ENCODE data around the gene CALN1.
"Not testable (repeated sequence)": the region's sequence is repeated elsewhere in the genome, so short reads cannot be mapped to it uniquely, and the experiment has no call there.

CALN1 gene

DNA sequence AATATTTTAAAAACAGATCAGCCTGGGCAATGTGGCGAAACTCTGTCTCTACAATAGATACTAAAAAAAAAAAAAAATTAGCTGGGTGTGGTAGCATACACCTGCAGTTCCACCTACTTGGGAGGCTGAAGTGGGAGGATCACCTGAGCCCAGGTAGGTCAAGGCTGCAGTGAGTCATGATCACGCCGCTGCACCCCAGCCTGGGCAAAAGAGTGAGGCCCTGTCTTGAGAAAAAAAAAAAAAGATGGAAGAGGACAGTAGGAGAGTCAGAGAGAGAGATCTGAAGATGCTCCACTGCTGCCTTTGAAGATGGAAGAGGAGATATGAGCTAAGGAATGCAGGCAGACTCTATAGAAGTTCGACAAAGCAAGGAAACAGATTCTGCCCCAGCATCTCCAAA is 181.9 kb downstream of the CALN1 start:
- no peak for ATAC-seq (replicated peaks; ENCODE audit: extremely low read depth, poor library complexity, severe bottlenecking)

DNA sequence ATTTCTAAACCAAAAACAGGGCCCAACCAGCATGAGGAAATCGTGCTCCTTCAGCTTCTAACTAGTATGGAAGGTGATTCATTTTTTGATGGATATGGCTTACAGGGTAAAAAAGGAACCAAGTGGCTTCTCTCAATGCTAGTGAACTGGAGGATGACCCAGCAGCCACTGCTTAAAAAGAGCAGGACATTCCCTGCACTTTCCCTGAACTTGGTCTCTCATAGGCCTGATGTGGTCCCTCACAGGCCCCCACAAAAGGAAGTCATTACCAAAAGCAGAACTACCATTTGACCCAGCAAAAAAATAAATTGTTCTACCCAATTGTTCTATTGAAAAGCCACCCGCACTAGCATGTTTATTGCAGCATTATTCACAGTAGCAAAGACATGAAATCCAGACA is 188.8 kb downstream of the CALN1 start:
- Mint-ChIP-seq H3K27me3 (no peaks in the 10 kb centered on the region), H3K4me1 (no peaks in the 10 kb centered on the region), H3K36me3 (ENCODE audit: insufficient read depth) (no peaks in the 10 kb centered on the region), H3K9me3 (no peaks in the 10 kb centered on the region), H3K27ac (ENCODE audit: low read depth) (no peak overlapping the region), H3K4me3 (no peak overlapping the region)
- ATAC-seq (replicated peaks; ENCODE audit: extremely low read depth, poor library complexity, severe bottlenecking) (no peak), DNase-seq (ENCODE audit: low spot score in 2 of 2) (no peak)

More for the DNA sequence above, 181.9 kb downstream of the CALN1 start:
- no peaks in the 10 kb centered on the region for H3K4me1 Mint-ChIP-seq
- peaks cover 2% of the 10 kb centered on the region for H3K36me3 Mint-ChIP-seq (ENCODE audit: insufficient read depth)
- no peaks in the 10 kb centered on the region for H3K9me3 Mint-ChIP-seq
- no peaks in the 10 kb centered on the region for H3K27me3 Mint-ChIP-seq
- no peak overlapping the region for H3K4me3 Mint-ChIP-seq
- no peak for DNase-seq (ENCODE audit: low spot score in 2 of 2)
- no peak overlapping the region for H3K27ac Mint-ChIP-seq (ENCODE audit: low read depth)

DNA sequence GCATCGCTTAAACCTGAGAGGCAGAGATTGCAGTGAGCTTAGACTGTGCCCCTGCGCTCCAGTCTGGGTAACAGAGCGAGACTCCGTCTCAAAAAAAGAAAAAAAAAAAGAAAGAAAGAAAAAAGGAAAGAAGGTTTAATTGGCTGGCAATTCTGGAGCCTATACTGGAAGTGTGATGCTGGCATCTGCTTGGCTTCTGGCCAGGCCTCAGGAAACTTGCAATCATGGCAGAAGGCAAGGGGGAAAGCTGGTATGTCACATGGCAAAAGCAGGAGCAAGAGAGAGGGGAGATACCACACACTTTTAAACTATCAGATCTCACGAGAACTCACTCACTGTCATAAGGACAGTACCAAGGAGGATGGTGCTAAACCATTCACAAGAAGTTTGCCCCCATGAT is 190.0 kb downstream of the CALN1 start:
- DNase-seq (ENCODE audit: low spot score in 2 of 2) (no peak), ATAC-seq (replicated peaks; ENCODE audit: extremely low read depth, poor library complexity, severe bottlenecking) (no peak)
- Mint-ChIP-seq H3K27ac (ENCODE audit: low read depth) (no peak overlapping the region), H3K36me3 (ENCODE audit: insufficient read depth) (no peaks in the 10 kb centered on the region), H3K27me3 (no peaks in the 10 kb centered on the region), H3K4me3 (no peak overlapping the region), H3K9me3 (no peaks in the 10 kb centered on the region), H3K4me1 (no peaks in the 10 kb centered on the region)

DNA sequence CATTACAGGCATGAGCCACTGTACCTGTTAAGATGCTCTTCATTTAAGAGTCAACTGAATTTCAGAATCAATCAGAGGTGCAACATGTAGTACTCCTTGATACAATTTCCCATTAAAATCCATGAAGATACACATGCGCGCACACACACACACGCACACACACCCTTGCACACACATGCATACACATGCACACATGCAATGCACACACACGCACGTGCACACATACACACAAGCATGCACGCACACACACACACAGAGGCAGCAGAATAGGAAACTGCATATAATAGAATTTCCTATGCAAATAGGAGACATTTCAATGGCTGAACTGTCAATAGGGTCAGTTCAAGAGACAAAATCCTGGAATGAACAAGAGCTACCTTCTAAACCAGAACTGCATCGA is 192.6 kb downstream of the CALN1 start:
- Mint-ChIP-seq H3K9me3 (no peaks in the 10 kb centered on the region), H3K27me3 (no peaks in the 10 kb centered on the region), H3K27ac (ENCODE audit: low read depth) (no peak overlapping the region), H3K4me1 (no peaks in the 10 kb centered on the region), H3K4me3 (no peak overlapping the region), H3K36me3 (ENCODE audit: insufficient read depth) (no peaks in the 10 kb centered on the region)
- no peak for ATAC-seq (replicated peaks; ENCODE audit: extremely low read depth, poor library complexity, severe bottlenecking)
- no peak for DNase-seq (ENCODE audit: low spot score in 2 of 2)

DNA sequence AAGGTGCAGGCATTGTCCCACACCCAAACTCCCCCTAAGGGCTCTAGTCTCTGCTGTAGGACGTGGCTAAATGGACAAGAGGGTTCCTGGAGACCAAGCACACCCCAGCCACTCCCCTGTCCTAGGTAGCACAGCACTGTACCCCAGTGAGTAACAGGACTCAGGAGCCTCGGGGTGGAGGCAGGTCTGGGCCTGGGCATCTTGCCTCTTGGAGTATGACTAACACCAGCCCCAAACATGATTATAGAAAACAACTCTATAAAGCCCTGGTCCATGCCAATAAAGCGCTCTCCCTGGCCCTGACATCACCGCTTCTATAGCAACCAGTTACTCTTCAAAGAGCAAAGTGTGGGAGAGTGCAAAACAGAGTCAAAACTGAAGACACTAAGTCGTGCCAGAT is 195.0 kb downstream of the CALN1 start:
- Mint-ChIP-seq H3K9me3 (peaks cover 7% of the 10 kb centered on the region), H3K27me3 (no peaks in the 10 kb centered on the region), H3K4me1 (no peaks in the 10 kb centered on the region), H3K27ac (ENCODE audit: low read depth) (no peak overlapping the region), H3K36me3 (ENCODE audit: insufficient read depth) (no peaks in the 10 kb centered on the region), H3K4me3 (no peak overlapping the region)
- ATAC-seq (replicated peaks; ENCODE audit: extremely low read depth, poor library complexity, severe bottlenecking) (no peak), DNase-seq (ENCODE audit: low spot score in 2 of 2) (no peak)

DNA sequence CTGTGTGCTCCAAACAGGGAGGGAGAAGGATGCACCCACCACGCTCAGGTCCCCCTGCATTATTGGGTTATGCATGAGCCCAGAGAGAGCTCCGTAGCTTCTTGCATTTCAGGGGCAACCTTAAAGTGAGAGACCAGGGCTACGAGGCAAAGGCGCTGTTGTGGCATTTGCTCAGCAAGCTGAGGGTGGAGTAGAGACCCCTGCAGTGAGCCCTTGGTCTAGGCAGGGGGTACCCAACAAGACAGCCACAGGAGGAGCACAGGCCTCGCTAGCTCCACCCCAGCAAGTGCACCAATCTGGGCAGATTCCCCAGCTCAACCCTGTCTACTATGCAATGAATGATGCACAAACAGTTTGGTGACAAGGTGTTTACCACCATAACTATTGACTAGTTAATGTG is 198.4 kb downstream of the CALN1 start:
- no peak overlapping the region for H3K27ac Mint-ChIP-seq (ENCODE audit: low read depth)
- no peaks in the 10 kb centered on the region for H3K27me3 Mint-ChIP-seq
- peaks cover 17% of the 10 kb centered on the region for H3K9me3 Mint-ChIP-seq
- DNase-seq (ENCODE audit: low spot score in 2 of 2) (no peak), ATAC-seq (replicated peaks; ENCODE audit: extremely low read depth, poor library complexity, severe bottlenecking) (no peak)
- H3K36me3 Mint-ChIP-seq (ENCODE audit: insufficient read depth), result no peaks in the 10 kb centered on the region
- no peaks in the 10 kb centered on the region for H3K4me1 Mint-ChIP-seq
- H3K4me3 Mint-ChIP-seq, result no peak overlapping the region

DNA sequence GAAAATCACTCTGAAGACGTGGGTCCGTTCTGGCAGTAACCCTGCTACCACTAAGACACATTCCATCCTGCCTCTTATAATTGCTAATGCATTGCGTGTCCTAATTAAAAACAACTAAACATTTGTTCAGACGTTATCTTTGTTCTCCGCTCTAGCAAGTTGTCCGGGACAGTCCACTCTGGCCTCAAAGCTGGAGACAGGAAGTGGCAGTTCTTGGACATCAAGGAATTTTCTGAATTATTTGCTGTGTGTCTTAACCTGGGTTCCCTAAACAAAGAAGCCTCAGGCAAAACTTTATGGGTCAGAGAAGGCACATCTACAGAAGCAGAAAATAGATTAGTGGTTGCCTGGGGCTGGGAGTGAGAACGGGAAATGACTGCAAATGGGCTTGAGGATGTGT is 199.1 kb downstream of the CALN1 start:
- no peaks in the 10 kb centered on the region for H3K4me1 Mint-ChIP-seq
- no peak for ATAC-seq (replicated peaks; ENCODE audit: extremely low read depth, poor library complexity, severe bottlenecking)
- H3K36me3 Mint-ChIP-seq (ENCODE audit: insufficient read depth), result no peaks in the 10 kb centered on the region
- H3K9me3 Mint-ChIP-seq, result peaks cover 17% of the 10 kb centered on the region
- no peak overlapping the region for H3K4me3 Mint-ChIP-seq
- no peak for DNase-seq (ENCODE audit: low spot score in 2 of 2)
- no peak overlapping the region for H3K27ac Mint-ChIP-seq (ENCODE audit: low read depth)
- no peaks in the 10 kb centered on the region for H3K27me3 Mint-ChIP-seq

DNA sequence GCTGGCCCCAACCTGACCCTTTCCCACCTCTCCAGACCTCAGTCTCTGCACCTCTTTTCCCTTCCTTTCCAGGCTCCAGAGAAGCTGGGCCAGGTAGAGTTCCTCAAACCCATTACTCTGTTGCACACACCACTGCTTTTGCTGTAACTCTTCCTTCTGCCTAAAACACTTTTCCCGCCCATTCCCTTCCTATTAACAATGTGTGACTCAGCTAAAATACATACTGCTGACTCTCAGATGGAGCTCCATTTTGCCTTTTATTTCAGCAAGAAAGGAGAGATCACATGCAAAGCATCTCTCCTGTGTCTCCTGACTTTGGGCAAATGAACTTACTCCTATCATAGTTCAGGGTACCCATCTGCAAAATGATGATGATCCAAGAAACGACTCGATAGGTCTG is 201.0 kb downstream of the CALN1 start:
- H3K27ac Mint-ChIP-seq (ENCODE audit: low read depth), result no peak overlapping the region
- peaks cover 17% of the 10 kb centered on the region for H3K9me3 Mint-ChIP-seq
- no peaks in the 10 kb centered on the region for H3K36me3 Mint-ChIP-seq (ENCODE audit: insufficient read depth)
- H3K4me3 Mint-ChIP-seq, result no peak overlapping the region
- ATAC-seq (replicated peaks; ENCODE audit: extremely low read depth, poor library complexity, severe bottlenecking) (no peak), DNase-seq (ENCODE audit: low spot score in 2 of 2) (no peak)
- H3K4me1 Mint-ChIP-seq, result no peaks in the 10 kb centered on the region
- H3K27me3 Mint-ChIP-seq, result no peaks in the 10 kb centered on the region

DNA sequence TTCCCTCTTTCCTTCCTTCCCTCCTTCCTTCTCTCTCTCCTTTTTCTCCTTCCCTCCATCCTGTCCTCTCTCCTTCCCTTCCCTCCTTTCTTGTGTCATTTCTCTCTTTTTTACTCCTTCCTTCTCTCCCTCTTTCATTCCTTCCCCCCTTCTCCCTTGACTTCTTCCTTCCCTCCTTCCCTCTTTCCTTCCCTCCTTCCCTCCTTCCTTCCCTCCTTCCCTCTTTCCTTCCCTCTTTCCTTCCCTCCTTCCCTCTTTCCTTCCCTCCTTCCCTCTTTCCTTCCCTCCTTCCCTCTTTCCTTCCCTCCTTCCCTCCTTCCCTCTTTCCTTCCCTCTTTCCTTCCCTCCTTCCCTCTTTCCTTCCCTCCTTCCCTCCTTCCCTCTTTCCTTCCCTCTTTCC is 203.1 kb downstream of the CALN1 start:
- not testable (repeated sequence) for H3K27ac Mint-ChIP-seq (ENCODE audit: low read depth); H3K4me3 Mint-ChIP-seq; ATAC-seq (replicated peaks; ENCODE audit: extremely low read depth, poor library complexity, severe bottlenecking); H3K27me3 Mint-ChIP-seq; H3K4me1 Mint-ChIP-seq; H3K36me3 Mint-ChIP-seq (ENCODE audit: insufficient read depth); DNase-seq (ENCODE audit: low spot score in 2 of 2)
- peaks cover 17% of the 10 kb centered on the region for H3K9me3 Mint-ChIP-seq

DNA sequence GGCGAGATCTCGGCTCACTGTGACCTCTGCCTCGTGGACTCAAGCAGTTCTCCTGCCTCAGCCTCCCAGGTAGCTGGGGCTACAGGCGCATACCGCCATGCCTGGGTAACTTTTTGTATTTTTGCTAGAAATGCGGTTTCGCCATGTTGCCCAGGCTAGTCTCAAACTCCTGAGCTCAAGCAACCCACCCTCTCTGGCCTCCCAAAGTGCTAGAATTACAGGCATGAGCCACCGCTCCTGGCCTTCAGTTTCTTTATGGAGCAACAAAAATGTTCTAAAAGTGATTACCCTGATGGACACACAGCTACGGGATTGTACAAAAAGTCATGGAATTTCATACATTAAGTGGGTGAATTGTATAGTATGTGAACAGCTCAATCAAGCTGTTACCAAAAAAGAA is 216.0 kb downstream of the CALN1 start:
- Mint-ChIP-seq H3K27ac (ENCODE audit: low read depth) (no peak overlapping the region), H3K36me3 (ENCODE audit: insufficient read depth) (no peaks in the 10 kb centered on the region), H3K4me1 (no peaks in the 10 kb centered on the region), H3K27me3 (no peaks in the 10 kb centered on the region), H3K9me3 (peaks cover 18% of the 10 kb centered on the region), H3K4me3 (no peak overlapping the region)
- DNase-seq (ENCODE audit: low spot score in 2 of 2) (no peak), ATAC-seq (replicated peaks; ENCODE audit: extremely low read depth, poor library complexity, severe bottlenecking) (no peak)

DNA sequence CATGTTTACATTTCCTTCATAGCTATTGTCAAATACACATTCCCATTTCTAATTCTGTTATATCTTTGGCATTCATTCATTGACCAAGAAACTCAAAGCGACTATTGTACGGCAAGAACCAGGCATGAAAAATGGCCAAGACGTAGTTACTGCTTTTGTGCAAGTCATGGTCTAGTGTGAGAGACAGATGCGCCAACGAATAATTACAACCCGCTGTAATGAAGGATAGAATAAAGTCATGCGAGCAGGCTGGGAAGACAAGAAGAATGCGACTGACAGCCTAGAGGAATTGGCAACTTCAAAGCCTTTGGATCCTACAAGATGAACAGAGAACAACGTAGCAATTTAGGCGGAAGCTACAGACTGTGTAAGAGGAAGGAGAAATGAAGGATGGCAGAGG is 221.2 kb downstream of the CALN1 start:
- H3K27me3 Mint-ChIP-seq, result no peaks in the 10 kb centered on the region
- H3K4me3 Mint-ChIP-seq, result no peak overlapping the region
- peaks cover 18% of the 10 kb centered on the region for H3K9me3 Mint-ChIP-seq

DNA sequence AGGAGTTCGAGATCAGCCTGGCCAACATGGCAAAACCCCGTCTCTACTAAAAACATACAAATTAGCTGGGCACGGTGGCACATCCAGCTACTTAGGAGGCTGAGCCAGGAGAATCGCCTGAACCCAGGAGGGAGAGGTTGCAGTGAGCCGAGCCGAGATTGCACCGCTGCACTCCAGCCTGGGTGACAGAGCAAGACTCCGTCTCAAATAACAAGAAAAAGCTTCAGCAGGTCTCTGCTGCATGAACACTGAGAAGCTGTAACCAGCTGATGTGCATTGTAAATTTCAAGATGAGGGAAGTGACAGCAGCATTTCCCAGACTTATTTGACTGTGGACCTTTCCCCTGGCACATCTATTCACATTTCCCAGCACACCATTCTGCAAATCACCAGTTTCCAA is 222.0 kb downstream of the CALN1 start:
- no peaks in the 10 kb centered on the region for H3K36me3 Mint-ChIP-seq (ENCODE audit: insufficient read depth)
- DNase-seq (ENCODE audit: low spot score in 2 of 2) (no peak), ATAC-seq (replicated peaks; ENCODE audit: extremely low read depth, poor library complexity, severe bottlenecking) (no peak)
- no peaks in the 10 kb centered on the region for H3K4me1 Mint-ChIP-seq
- no peaks in the 10 kb centered on the region for H3K27me3 Mint-ChIP-seq
- no peak overlapping the region for H3K4me3 Mint-ChIP-seq
- no peak overlapping the region for H3K27ac Mint-ChIP-seq (ENCODE audit: low read depth)
- H3K9me3 Mint-ChIP-seq, result peaks cover 20% of the 10 kb centered on the region

More for the DNA sequence above, 221.2 kb downstream of the CALN1 start:
- DNase-seq (ENCODE audit: low spot score in 2 of 2), result no peak
- no peaks in the 10 kb centered on the region for H3K4me1 Mint-ChIP-seq
- no peak for ATAC-seq (replicated peaks; ENCODE audit: extremely low read depth, poor library complexity, severe bottlenecking)
- H3K36me3 Mint-ChIP-seq (ENCODE audit: insufficient read depth), result no peaks in the 10 kb centered on the region
- no peak overlapping the region for H3K27ac Mint-ChIP-seq (ENCODE audit: low read depth)

DNA sequence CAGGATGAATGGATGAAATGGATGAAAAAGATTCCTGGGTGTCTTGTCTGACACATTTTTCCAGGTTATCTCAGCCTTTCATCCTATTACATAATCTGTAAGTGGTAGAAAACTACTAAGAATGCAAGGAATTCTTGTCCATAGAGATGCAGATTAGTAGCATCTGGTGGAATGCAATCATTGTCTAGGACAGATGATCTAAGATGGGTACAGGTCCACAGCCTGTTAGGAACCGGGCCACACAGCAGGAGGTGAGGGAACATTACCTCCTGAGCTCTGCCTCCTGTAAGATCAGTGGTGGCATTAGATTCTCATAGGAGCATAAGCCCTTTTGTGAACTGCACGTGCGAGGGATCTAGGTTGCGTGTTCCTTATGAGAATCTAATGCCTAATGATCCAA is 225.0 kb downstream of the CALN1 start:
- H3K4me3 Mint-ChIP-seq, result no peak overlapping the region
- no peaks in the 10 kb centered on the region for H3K27me3 Mint-ChIP-seq

DNA sequence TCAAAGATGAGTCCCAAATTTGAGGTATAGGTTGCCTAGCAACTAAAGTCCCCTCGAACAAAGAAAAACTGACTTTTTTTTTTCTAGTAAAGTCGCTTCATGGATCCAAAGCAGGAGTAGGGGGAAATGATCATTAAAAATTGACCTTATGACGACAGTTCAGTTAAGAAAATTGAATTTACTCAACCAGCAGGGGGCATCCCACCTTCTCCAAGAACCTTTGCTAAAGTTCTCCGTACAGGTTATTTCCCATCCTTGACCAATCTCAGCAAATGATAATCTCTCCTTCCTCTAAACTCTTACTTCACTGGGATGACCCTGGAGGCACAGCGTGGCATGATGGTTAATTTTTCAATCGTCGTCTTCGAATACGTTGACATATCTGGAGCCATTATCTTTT is 228.3 kb downstream of the CALN1 start:
- Mint-ChIP-seq H3K9me3 (peaks cover 29% of the 10 kb centered on the region), H3K4me1 (no peaks in the 10 kb centered on the region), H3K36me3 (ENCODE audit: insufficient read depth) (no peaks in the 10 kb centered on the region), H3K4me3 (no peak overlapping the region), H3K27me3 (no peaks in the 10 kb centered on the region), H3K27ac (ENCODE audit: low read depth) (no peak overlapping the region)
- ATAC-seq (replicated peaks; ENCODE audit: extremely low read depth, poor library complexity, severe bottlenecking) (no peak), DNase-seq (ENCODE audit: low spot score in 2 of 2) (no peak)

More for the DNA sequence above, 225.0 kb downstream of the CALN1 start:
- DNase-seq (ENCODE audit: low spot score in 2 of 2) (no peak), ATAC-seq (replicated peaks; ENCODE audit: extremely low read depth, poor library complexity, severe bottlenecking) (no peak)
- Mint-ChIP-seq H3K27ac (ENCODE audit: low read depth) (no peak overlapping the region), H3K9me3 (peaks cover 25% of the 10 kb centered on the region), H3K36me3 (ENCODE audit: insufficient read depth) (no peaks in the 10 kb centered on the region), H3K4me1 (no peaks in the 10 kb centered on the region)
